ENCODE results near the gene PARP16.

PARP16 gene

DNA sequence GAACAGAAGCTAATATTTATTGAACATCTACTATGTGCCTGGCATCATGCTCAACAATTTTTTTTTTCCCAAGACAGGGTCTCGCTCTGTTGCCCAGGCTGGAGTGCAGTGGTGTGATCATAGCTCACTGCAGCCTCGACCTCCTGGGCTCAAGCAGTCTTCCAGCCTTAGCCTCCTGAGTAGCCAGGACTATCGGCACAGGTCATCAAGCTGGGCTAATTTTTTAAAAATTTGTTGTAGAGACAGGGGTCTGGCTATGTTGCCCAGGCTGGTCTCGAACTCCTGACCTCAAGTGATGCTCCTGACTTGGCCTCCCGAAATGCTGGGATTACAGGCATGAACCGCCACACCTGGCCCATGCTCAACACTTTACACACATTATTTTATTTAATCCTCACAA lies 39.7 kb downstream of the PARP16 start:
- ChIA-PET CTCF (no interaction called here), POLR2A (no interaction called here)
- TF ChIP-seq ZNF664 (tag by site-specific recombination; IDR thresholded peaks at IDR 0.05) (peak; percentile 60; the same call in 1 of the 2 replicates), ZNF404 (tag by site-specific recombination; IDR thresholded peaks at IDR 0.05) (no peak), RBAK (tag by site-specific recombination; IDR thresholded peaks at IDR 0.05) (no peak), ZNF121 (tag by site-specific recombination; IDR thresholded peaks at IDR 0.05) (0 out of 2 replicates have a peak, but pooled peaks have one; percentile 45)
- Histone ChIP-seq H3K36me3 (ENCODE audit: control insufficient read depth in 2 of 2, insufficient read depth in 1 of 2, low read length in 2 of 2) (no peaks in the 10 kb centered on the region), H3K9me3 (ENCODE audit: control insufficient read depth, insufficient read depth, low read depth, low read length) (no peaks in the 10 kb centered on the region), H3K27ac (ENCODE audit: extremely low read depth, low read depth, low read length) (no peak overlapping the region), H3K4me3 (ENCODE audit: low read depth, low read length) (no peak overlapping the region), H3K4me1 (ENCODE audit: control insufficient read depth, insufficient read depth, low read length) (no peaks in the 10 kb centered on the region)

DNA sequence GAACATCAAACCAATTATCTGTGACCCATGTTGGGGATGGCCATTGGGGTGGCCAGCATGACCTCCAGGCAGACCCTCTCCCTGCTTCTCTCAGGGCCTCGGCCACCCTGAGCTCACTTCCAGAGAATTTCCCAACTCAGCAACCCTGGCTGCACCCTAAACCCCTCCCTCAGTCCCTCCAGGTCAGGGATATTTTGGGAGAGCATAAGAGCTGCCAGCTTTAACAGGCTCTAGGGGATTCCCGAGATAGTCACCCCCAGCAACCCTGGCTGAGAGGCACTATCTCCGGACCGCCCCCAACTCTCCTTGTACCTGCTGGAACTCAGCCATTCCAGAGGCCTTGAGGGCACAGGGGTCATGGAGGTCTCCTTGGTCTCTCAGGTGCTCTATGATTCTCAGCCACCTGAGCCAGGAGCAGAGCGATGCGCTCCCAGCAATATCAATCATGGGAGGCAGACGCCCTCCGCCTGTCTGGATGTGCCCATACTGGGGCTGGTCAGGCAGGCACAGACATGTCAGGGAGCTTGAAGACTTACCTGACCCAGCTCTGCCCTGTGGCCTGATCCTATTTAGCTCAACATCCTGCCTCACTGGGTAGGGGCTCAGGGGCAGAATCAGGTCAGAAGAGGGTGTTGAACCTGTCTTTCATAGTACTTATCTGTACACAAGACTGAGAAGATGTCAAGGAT lies 40.5 kb downstream of the PARP16 start:
- no peaks in the 10 kb centered on the region for H3K4me1 ChIP-seq (ENCODE audit: control insufficient read depth, insufficient read depth, low read length)
- POLR2A ChIA-PET, result no interaction called here

DNA sequence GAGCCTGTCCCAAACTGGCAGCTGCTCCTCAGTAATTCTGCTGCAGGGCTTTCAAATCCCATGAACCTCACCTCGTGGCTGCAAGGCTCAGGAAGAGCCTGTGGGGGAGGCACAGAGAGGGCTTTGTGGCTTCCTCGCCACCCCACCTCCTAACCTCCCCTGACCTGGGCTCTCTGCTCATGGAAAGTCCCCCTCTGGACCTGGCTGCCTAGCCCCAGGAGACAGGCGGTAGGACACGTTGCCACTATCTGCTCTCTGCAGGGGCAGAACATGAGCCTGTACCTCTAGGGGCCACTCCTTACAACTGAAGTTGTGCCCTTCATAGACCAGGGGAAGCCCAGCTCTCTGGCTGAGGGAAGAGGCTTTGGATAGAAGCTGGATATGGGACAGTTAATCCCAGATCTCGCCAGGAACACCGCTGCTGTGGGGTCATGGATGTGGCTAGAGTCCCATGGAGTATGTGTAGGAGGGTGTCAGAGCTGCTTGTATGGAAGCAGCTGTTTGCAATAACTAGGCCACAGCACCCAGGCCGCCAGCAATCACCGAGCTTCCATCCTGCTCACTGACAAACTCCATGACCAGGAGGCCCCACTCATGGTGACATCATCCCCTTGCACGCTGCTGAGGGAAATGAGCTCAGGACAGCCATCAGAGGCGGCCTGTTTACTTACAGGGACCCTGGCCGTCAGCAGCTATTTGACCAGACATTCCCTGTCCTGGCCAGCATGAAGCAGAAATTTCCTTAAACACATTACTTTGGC lies 41.4 kb downstream of the PARP16 start:
- Histone ChIP-seq H3K36me3 (ENCODE audit: control insufficient read depth in 2 of 2, insufficient read depth in 1 of 2, low read length in 2 of 2) (no peaks in the 10 kb centered on the region), H3K4me3 (ENCODE audit: low read depth, low read length) (no peak overlapping the region), H3K9me3 (ENCODE audit: control insufficient read depth, insufficient read depth, low read depth, low read length) (no peaks in the 10 kb centered on the region), H3K27ac (ENCODE audit: extremely low read depth, low read depth, low read length) (no peak overlapping the region), H3K4me1 (ENCODE audit: control insufficient read depth, insufficient read depth, low read length) (no peaks in the 10 kb centered on the region)
- ChIA-PET CTCF (no interaction called here), POLR2A (no interaction called here)
- TF ChIP-seq SP2 (tag by site-specific recombination; IDR thresholded peaks at IDR 0.05) (no peak), ZXDB (tag by site-specific recombination; IDR thresholded peaks at IDR 0.05) (no peak), SALL2 (tag by site-specific recombination; IDR thresholded peaks at IDR 0.05; ENCODE audit: borderline replicate concordance) (no peak), ZNF24 (tag by site-specific recombination; IDR thresholded peaks at IDR 0.05) (no peak), ZNF302 (tag by site-specific recombination; IDR thresholded peaks at IDR 0.05; ENCODE audit: low read depth) (no peak), MEIS1 (CRISPR knock-in tag; IDR thresholded peaks at IDR 0.05; ENCODE audit: borderline replicate concordance) (no peak), ZNF626 (tag by site-specific recombination; IDR thresholded peaks at IDR 0.05) (no peak), ZNF423 (tag by site-specific recombination; IDR thresholded peaks at IDR 0.05) (no peak), ZNF214 (tag by site-specific recombination; IDR thresholded peaks at IDR 0.05; ENCODE audit: borderline replicate concordance) (no peak), ZNF23 (tag by site-specific recombination; IDR thresholded peaks at IDR 0.05; ENCODE audit: borderline replicate concordance) (no peak), ZNF404 (tag by site-specific recombination; IDR thresholded peaks at IDR 0.05) (no peak), ZNF37A (tag by site-specific recombination; IDR thresholded peaks at IDR 0.05) (no peak), ZNF664 (tag by site-specific recombination; IDR thresholded peaks at IDR 0.05) (no peak)
- TF ChIP-seq, protein P1, sequence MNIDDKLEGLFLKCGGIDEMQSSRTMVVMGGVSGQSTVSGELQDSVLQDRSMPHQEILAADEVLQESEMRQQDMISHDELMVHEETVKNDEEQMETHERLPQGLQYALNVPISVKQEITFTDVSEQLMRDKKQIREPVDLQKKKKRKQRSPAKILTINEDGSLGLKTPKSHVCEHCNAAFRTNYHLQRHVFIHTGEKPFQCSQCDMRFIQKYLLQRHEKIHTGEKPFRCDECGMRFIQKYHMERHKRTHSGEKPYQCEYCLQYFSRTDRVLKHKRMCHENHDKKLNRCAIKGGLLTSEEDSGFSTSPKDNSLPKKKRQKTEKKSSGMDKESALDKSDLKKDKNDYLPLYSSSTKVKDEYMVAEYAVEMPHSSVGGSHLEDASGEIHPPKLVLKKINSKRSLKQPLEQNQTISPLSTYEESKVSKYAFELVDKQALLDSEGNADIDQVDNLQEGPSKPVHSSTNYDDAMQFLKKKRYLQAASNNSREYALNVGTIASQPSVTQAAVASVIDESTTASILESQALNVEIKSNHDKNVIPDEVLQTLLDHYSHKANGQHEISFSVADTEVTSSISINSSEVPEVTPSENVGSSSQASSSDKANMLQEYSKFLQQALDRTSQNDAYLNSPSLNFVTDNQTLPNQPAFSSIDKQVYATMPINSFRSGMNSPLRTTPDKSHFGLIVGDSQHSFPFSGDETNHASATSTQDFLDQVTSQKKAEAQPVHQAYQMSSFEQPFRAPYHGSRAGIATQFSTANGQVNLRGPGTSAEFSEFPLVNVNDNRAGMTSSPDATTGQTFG (tag by site-specific recombination; IDR thresholded peaks at IDR 0.05; ENCODE audit: borderline replicate concordance), result no peak
- TF ChIP-seq, protein P2, sequence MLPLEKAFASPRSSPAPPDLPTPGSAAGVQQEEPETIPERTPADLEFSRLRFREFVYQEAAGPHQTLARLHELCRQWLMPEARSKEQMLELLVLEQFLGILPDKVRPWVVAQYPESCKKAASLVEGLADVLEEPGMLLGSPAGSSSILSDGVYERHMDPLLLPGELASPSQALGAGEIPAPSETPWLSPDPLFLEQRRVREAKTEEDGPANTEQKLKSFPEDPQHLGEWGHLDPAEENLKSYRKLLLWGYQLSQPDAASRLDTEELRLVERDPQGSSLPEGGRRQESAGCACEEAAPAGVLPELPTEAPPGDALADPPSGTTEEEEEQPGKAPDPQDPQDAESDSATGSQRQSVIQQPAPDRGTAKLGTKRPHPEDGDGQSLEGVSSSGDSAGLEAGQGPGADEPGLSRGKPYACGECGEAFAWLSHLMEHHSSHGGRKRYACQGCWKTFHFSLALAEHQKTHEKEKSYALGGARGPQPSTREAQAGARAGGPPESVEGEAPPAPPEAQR (tag by site-specific recombination; IDR thresholded peaks at IDR 0.05), result no peak
- TF ChIP-seq, protein P3, sequence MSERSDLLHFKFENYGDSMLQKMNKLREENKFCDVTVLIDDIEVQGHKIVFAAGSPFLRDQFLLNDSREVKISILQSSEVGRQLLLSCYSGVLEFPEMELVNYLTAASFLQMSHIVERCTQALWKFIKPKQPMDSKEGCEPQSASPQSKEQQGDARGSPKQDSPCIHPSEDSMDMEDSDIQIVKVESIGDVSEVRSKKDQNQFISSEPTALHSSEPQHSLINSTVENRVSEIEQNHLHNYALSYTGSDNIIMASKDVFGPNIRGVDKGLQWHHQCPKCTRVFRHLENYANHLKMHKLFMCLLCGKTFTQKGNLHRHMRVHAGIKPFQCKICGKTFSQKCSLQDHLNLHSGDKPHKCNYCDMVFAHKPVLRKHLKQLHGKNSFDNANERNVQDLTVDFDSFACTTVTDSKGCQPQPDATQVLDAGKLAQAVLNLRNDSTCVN (tag by site-specific recombination; optimal IDR thresholded peaks at IDR 0.05), result no peak
- TF ChIP-seq, protein P4, sequence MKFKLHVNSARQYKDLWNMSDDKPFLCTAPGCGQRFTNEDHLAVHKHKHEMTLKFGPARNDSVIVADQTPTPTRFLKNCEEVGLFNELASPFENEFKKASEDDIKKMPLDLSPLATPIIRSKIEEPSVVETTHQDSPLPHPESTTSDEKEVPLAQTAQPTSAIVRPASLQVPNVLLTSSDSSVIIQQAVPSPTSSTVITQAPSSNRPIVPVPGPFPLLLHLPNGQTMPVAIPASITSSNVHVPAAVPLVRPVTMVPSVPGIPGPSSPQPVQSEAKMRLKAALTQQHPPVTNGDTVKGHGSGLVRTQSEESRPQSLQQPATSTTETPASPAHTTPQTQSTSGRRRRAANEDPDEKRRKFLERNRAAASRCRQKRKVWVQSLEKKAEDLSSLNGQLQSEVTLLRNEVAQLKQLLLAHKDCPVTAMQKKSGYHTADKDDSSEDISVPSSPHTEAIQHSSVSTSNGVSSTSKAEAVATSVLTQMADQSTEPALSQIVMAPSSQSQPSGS (tag by site-specific recombination; IDR thresholded peaks at IDR 0.05; ENCODE audit: low read depth), result peak; percentile 85

More for the DNA sequence above, 40.5 kb downstream of the PARP16 start:
- H3K36me3 ChIP-seq (ENCODE audit: control insufficient read depth in 2 of 2, insufficient read depth in 1 of 2, low read length in 2 of 2), result no peaks in the 10 kb centered on the region
- no peak for TF ChIP-seq TCF7L2 (IDR thresholded peaks at IDR 0.05; ENCODE audit: borderline replicate concordance, low read depth, low read length)
- TF ChIP-seq ZNF529 (tag by site-specific recombination; IDR thresholded peaks at IDR 0.05; ENCODE audit: insufficient replicate concordance), result no peak
- TF ChIP-seq ZNF121 (tag by site-specific recombination; IDR thresholded peaks at IDR 0.05), result no peak
- TF ChIP-seq, protein P5, sequence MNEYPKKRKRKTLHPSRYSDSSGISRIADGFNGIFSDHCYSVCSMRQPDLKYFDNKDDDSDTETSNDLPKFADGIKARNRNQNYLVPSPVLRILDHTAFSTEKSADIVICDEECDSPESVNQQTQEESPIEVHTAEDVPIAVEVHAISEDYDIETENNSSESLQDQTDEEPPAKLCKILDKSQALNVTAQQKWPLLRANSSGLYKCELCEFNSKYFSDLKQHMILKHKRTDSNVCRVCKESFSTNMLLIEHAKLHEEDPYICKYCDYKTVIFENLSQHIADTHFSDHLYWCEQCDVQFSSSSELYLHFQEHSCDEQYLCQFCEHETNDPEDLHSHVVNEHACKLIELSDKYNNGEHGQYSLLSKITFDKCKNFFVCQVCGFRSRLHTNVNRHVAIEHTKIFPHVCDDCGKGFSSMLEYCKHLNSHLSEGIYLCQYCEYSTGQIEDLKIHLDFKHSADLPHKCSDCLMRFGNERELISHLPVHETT (tag by site-specific recombination; IDR thresholded peaks at IDR 0.05), result no peak
- no peak overlapping the region for H3K4me3 ChIP-seq (ENCODE audit: low read depth, low read length)
- no peaks in the 10 kb centered on the region for H3K9me3 ChIP-seq (ENCODE audit: control insufficient read depth, insufficient read depth, low read depth, low read length)
- no peak overlapping the region for H3K27ac ChIP-seq (ENCODE audit: extremely low read depth, low read depth, low read length)
- CTCF ChIA-PET, result no interaction called here
